ENCODE results near the gene SGPP2.
A peak's percentile ranks its signal among the peaks of the same experiment; 100 is the strongest.

The SGPP2 gene

DNA sequence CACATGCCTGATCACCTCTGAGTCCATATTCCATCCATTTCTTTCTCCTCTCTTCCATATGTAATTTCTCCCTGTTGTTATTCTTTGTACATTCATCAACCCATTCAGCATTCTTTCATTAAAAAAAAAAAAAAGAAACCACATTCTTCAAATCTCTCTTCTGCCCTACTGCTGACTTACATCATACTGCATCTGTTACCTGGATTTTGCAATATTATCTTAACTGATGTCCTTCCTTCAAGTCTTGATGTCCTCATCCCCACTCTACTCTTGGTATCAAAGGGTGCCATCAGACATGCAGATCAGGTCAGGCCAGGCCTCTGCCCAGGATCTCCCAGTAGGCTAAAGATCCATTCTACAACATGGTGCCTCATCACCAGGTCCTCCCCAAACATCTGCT is 90.6 kb downstream of the SGPP2 start:
- Histone ChIP-seq H3K4me3 (no peak overlapping the region), H3K27ac (no peak overlapping the region)

DNA sequence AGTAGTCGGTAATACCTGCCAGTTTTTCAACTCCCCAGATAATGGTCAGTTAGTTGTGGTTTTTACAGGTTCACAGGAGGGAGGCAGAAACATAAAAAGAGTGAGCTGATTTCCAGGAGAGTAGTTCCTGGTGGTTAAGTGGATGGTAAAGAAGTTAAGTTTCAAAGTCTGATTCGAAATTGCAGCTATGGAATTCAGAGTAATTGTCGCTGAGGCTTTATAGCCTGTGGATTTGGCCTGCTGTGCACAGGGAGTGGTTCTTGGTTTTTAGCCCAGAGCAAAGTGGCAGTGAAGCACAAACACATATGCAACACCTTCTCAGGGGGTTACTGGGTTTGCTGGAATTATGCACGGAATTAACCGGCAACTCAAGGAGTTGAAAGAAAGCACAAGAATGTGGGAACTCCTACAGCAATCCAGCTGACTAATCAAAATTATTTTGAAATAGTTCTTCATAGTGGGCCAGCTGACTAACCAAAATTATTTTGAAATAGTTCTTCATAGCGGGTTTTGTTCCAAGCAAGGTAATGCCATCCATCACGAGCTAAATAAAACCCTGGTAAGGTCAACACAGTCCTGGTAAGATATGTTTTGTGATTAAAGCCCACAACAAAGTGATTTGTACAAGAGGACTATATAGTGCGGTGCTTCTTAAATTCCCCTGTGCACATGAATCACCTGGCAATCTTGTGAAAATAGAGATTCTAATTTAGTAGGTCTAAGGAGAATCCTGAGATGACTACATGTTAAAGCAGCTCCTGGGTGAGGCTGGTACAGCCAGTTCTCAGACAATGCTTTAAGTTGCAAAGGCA is 94.4 kb downstream of the SGPP2 start:
- Histone ChIP-seq H3K4me3 (no peak overlapping the region), H3K27ac (peak overlapping the region in 7 of 21 experiments; percentile 14 to 50 (median 35))

DNA sequence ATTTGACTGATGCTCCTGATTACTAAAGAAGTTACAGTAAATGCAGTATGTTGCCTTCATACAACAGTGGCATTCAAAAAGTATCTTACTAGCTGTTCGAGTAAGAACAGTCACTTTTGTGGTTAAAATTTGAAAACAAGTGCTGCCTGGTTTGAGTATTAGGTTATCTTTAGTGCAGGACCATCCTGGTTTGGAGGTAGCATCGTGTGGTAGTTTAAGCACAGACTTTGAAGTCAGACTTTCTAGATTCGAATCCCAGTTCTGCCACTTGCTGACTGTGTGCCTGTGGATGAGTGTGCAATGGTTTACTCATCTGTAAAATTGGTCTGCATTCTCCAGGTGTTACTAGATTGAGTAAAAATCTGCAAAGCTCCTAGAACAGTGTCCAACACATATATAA is 96.8 kb downstream of the SGPP2 start:
- no peak overlapping the region for H3K27ac ChIP-seq
- H3K4me3 ChIP-seq = no peak overlapping the region

DNA sequence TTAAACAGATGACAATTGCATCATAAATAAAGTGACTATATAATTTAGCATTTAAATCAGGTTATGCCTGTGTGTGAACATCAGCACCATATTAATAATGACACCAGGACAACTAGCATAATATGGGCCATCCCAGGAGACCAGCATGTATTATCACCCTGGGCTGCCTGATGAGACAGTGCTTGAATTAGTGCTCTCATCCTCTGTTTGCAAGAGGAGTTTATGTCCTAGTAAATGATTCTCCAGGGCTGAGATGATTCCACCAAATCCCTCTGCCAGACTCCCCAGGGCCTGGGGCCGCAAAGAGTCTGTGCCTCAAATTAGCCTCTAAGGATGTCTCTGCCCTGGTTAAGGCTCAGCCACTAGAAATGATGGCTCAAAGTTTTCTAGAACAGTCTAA is 97.7 kb downstream of the SGPP2 start:
- no peak overlapping the region for H3K27ac ChIP-seq
- H3K4me3 ChIP-seq = no peak overlapping the region

DNA sequence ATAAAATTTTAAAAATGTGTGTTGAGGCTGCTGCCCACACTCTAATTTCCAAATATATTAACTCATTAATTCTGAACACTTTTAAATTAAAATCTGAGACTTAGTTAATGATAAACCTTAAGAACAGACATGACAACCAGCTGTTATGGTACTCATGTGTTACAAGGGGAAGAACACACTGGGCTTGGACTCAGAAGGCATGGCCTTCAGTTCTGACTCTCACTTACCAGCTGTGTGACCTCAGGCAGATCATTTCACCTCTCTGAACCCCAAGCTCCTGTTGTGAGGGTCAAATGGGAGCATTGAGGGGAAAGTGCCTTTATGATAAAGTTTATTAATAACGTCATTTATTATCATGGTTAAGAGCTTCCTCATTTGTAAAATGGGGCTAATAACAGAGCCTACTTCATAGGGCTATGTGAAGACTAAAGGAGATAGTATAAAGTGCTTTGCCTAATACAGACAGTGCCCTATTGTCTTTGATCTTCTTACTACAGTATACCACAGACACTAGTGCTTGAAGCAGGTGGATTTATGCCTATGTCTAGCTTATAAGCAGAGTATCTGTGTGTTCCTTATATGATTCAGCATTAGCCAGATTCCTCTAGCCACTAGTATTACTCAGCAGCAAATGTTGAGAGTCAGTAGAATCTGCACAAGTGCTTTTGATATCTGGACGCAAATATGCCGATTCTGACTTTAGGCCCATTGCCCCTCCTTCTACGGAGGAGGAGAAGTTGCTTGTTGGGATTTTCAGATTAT is 99.6 kb downstream of the SGPP2 start:
- no peak overlapping the region for H3K4me3 ChIP-seq
- no peak overlapping the region for H3K27ac ChIP-seq

DNA sequence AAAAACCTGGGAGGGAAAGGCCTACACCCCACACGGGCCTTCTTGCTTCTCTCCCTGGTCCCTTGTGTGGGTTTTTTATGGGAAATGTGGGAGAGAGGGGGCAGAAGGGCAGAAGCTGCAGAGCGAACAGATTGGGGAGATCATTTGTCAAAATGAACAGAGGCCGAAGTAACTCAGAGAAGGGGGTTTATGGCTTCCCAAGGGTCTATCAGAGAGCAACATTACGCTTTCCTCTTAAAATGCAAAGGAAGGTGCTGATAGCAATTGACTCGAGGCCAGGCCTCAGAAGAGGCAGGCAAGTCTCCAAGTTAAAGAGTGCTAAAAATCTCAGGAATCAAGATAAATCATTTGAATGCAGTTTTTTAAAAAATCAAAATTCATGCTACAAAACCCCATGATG is 101.5 kb downstream of the SGPP2 start:
- H3K27ac ChIP-seq = no peak overlapping the region
- H3K4me3 ChIP-seq = no peak overlapping the region

DNA sequence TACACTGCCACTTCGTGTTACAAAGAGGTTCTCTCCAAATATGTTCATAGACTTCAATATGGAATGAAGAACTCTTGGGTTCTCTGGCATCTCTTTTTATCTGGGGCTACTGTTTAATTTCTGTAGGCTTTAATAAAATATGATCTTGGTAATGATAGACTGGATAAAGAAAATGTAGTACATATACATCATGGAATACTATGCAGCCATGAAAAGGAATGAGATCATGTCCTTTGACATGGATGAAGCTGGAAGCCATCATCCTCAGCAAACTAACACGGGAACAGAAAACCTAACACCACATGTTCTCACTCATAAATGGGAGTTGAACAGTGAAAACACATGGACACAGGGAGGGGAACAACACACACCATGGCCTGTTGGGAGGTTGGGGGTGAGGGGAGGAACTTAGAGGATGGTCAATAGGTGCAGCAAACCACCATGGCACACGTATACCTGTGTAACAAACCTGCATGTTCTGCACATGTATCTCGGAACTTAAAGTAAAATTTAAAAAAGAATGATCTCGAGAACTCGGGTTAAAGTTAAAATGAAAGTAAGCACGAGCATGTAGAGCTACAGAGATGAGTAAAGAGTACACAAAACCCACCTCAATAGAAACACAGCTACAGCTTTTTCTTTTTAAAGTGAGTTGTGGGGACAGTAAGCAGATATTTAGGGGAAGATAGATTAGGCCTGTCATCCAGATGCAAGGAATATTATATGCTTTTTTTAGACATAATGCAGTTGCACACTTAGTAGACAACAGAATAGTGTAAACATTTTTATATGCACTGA is 102.3 kb downstream of the SGPP2 start:
- no peak overlapping the region for H3K27ac ChIP-seq
- H3K4me3 ChIP-seq = no peak overlapping the region

DNA sequence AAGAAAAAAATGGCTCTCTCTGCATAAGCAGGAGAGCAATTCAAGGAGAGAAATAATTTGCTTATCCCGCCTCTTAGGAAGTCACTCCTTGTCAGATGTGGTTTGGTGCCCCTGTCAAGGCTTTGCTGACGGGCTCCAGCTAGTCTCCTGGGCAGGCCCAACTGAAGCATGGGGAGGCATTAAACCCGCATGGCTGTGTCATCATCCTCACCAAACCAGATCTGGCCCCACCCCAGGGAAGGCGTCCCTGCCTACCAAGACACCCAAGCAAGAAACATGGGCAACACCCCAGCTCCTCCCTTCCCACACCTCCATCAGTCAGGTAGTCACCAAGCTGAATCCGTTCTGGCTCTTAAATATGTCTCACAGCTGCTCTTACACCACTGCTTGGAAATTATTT is 108.0 kb downstream of the SGPP2 start:
- Histone ChIP-seq H3K27ac (peak overlapping the region in 2 of 21 experiments; percentile 25 to 27), H3K4me3 (no peak overlapping the region)

DNA sequence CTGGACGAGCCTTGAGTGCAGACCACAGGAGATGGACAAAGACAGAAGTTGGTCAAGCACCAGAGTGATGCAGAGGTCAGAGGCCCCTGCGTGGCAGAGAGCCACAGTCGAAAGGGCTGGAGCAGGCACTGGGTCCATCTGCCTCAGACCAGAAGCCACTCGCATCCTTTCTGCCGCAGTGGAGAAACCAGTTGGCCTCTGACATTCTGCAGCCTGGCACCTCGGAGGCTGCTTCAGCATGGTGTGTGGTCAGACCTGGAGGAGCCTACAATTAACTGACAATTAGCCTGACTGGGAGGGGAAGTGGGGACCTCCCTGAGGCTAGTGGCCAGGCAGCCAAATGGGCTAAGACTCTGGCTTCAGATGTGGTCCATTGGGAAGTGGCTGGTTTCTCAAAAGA is 111.1 kb downstream of the SGPP2 start:
- no peak overlapping the region for H3K27ac ChIP-seq
- H3K4me3 ChIP-seq = no peak overlapping the region

DNA sequence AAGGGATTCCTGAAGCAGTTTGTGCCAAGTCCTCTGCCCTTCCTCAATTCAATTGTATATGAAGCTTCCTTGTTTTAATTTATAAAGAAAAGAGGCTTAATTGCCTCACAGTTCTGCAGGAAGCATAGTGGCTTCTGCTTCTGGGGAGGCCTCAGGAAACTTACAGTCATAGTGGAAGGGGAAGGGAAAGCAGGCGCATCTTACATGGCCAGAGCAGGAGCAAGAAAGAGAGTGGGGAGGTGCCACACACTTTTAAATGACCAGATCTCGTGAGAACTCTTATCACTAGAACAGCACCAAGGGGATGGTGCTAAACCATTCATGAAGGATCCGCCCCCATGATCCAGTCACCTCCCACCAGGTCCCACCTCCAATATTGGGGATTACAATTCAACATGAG is 114.2 kb downstream of the SGPP2 start:
- Histone ChIP-seq H3K27ac (no peak overlapping the region), H3K4me3 (no peak overlapping the region)

DNA sequence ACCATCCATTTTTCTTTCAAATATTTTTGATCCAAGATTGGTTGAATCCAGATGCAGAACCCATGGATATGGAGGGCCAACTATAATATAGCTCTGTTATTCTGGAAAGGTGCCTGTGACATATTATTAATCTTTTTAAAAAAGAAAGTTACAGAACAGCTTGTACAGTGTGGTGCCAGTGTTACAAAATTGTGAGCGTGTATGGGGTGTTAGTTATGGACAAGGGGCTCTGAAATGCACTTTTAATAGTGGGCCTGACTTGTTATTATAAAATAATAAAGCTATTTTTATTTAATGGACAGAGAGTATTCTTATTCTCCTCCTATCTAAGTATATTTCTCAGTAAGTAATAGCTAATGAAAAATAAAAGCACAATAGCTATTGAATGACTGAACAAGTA is 120.3 kb downstream of the SGPP2 start:
- Histone ChIP-seq H3K4me3 (no peak overlapping the region), H3K27ac (no peak overlapping the region)

DNA sequence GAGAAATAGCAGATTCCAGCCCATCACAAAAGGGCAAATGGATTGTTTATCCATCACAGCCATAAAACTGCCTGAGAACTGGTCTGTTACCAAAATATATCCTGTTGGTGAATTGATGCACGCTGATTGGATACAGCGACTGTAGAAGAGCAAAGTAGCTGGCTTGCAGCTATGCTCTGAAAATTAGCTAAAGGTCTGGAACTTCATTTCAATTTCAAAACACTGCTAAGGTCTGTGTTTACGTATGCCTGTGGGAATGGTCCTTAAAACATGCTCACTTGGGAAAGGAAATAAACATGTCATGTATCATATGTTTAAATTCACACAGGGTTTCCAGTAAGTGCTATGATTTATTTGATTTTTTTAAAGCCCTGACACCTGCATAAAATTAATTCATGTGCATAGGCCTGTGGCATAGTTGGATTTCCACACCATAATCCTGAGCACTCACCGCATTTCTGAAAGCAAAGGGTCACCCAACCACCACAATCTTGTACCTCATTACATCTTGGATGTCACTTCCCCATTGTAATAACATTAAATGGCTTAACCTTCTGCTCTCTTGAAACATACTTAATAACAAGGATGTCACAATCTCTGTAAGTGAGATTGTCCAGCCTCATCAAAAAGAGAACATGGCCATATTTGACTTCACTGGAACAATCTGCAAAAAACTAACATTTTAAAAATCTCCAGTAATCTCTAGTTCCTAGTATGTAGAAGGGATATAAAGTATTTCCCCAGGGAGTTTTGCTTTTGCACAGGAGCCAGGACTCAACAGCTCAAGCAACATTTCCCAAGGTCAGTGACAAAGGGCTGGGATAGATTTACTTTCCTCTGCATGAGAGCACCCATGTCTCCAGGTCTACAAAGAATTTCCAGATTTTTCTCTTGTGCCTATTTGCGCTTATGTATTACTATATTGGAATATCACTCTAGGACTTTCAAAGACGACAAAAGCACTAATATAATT is 121.8 kb downstream of the SGPP2 start:
- Histone ChIP-seq H3K4me3 (no peak overlapping the region), H3K27ac (no peak overlapping the region)

DNA sequence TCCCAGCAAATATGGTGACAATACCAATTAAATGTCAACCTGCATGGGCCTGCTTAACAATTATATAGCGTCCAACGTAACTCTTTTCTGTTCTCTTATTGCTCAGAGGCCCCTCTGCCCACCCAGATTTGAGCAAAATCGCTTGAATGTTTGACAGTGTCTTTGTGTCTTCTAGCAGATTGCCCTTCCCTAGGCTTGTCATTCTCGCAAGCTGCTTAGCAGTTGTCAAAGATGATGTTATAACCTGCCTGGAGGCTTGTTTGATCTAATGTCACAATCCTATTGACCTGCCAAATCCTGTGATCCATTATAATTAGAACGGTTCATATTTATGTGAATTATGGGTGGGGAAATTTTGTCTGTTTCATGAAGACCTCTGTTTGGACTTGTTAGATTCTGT is 122.7 kb downstream of the SGPP2 start:
- no peak overlapping the region for H3K4me3 ChIP-seq
- no peak overlapping the region for H3K27ac ChIP-seq

DNA sequence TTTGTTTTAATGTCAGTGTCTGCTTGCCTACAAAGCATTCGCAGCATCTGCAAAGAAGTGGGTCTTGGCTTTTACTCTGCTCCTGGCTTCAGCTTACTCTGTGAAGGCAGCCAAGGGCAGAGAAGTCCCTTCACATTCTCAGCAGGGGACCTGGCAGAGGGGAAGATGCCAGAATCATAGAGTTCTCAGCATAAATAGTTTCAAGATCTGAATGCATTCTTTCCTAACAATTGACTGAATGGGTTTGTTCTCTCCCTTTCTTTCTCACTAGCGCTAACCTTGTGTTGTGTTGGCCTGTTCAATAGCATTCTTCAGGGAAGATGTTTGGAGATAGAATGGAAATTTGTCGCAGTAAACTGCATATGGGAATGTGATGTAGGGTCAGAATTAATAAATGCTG is 124.6 kb downstream of the SGPP2 start:
- no peak overlapping the region for H3K27ac ChIP-seq
- H3K4me3 ChIP-seq = no peak overlapping the region

DNA sequence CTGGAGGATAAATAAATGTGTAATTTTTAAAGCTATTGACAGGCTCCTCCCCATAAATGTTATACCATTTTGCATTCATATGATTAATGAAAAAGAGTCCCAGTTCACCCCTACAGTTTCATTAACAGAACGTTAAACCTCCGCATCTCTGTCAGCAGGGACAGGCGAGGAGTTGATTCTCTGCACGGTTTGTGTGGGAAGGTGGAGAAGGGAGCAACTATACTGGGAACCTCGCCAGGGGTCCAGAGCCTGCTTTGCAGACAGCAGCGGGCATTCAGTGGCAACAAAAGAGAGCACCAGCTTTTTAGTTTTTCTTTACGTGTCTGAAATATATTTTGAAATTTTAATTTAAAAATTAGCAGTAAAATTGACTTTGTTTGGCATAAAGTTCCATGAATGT is 130.2 kb downstream of the SGPP2 start:
- Histone ChIP-seq H3K27ac (no peak overlapping the region), H3K4me3 (no peak overlapping the region)

DNA sequence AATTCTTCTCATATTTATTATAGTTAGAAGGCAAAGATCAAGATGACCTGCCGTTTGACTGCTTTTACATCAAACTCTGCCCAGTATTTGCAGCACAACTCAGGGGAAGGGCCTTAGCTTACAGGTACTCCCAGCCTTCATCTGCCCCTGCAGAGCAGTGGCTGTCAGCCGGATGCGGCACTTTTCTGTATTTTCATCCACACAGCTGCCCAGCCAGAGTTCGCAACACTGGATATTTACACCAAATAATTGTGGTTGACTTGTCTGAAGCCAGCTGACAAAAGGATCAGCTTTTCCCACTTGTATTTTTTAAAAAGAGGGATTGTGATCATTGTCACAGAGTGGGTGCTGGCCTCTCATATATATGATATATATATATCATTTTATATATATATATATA is 136.8 kb downstream of the SGPP2 start:
- Histone ChIP-seq H3K4me3 (no peak overlapping the region), H3K27ac (no peak overlapping the region)

DNA sequence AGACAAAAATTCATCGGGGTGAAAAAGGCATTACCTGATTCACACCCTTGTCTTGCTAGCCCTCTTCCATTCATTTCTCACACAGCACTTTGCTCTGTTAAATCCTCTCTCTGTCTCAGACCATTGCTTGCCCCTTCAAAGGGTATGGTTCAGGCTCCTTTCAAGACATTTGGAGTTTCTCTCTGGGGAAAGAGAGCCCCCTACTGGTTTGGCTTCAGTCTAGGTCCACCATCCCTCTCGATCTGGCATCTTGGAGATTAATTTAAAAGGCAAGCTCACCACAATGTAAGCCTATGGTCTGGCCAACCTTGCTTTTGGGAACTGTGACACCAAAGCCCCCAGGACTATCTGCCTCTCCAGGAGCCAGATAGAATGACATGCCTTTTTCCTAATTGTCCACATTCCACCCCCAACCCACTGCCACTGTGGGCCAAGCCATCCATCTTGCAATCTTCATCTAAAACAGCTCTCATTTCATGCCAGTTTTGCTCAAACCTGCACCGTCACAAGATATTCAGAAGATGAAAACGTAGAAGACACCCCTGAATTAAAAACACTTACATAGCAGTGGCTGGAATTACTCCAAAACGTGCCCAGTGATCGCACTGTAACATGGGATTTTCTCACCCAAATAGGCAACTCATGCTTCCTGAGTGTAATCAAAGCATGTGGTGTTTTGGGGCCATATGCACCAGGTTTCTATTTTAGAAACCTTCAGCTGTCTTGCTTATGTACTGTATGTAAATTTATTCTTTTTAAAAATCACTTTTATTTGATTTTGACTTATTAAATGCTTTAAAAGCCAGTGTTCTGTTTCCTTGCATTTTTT is 137.7 kb downstream of the SGPP2 start:
- Histone ChIP-seq H3K4me3 (no peak overlapping the region), H3K27ac (no peak overlapping the region)

DNA sequence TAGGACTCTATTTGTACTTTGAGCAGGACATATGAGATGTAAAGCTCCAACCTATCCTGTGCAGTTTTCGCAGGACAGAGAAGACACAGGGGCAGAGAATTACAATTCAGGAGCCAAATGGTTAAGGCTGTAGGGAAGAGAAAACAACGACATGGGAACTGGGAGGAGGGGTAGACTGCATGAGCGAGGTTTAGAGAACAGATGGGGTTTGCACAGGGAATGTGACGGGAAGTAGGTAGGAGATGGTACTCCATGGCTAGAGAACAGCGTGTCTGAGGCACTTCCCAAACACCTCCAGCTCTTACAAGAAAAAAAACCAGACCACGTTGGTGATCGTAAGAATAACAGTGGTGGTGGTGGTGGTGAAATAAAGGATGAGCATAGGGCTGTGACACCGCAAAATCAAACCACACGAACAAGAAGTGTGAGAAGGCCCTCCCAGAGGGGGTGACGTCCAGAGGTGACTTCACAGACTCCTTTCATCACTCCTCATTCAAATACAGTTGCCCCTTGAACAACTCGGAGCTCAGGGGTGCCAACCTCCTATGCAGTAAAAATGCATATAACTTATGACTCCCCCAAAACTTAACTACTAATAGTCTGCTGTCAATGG is 138.9 kb downstream of the SGPP2 start:
- H3K4me3 ChIP-seq = no peak overlapping the region
- H3K27ac ChIP-seq = no peak overlapping the region
